Astrocyte of the spinal cord (primary cell): ENCODE measurements around the gene TNIK.
A peak's percentile ranks its signal among the peaks of the same experiment; 100 is the strongest.

ENCODE experiments used
- DNase-seq: peaks from one replicate; pipeline ENCODE4 v3.0.0; 2011; ENCODE audit warnings: low read depth, low spot score
- H3K4me3 ChIP-seq: 2 replicates; pipeline ENCODE4 v1.5.1; 2011; ENCODE audit warnings: low read depth, mild to moderate bottlenecking, low read length, moderate library complexity
- in situ Hi-C: cut with HindIII; loops from 2 replicates; pipeline ENCODE4 v1.10.0; 2017; ENCODE audit warnings: low sequenced_read_pairs
- TF ChIP-seq, protein P1 (sequence below): IDR thresholded peaks from 2 replicates; pipeline ENCODE4 v1.5.1; 2012; ENCODE audit warnings: low read depth, mild to moderate bottlenecking, low read length, inconsistent platforms

Gene TNIK

DNA sequence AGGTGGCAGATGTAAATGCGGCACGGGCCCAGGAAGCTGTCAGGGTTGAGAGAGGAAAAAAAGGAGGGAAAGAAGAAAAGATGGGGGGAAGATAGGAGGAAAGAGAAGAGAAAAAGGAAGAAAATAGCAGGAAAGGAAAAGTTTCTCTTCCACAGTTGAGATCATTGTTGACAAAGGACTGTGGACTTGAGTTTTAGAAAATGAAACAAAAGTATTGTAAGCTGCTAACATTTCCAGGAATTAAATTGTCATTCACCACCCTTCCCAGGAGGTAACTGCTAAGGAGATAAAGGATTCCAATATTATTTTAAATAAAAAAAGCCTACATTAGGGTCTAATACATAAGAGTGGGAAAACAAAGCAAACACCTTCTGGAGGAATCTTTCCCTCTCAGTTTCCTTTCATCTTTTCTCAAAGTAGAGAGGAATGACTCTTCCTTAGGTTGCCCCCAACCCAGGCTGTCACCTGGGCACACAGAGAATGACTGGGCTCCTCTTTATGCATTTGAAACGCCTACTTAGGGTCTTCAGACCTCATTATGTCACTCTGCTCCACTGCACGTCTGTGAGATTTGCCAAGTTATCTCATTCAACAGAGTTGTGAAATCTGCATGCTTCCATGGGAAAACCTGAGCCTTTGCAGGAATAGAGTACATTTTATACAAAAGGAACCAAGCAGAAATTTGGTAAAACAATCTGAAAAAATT is 194.0 kb downstream of the TNIK start:
- in situ Hi-C loops: no loop called here
- no peak for DNase-seq
- H3K4me3 ChIP-seq: no peak overlapping the region
- TF ChIP-seq, protein P1, sequence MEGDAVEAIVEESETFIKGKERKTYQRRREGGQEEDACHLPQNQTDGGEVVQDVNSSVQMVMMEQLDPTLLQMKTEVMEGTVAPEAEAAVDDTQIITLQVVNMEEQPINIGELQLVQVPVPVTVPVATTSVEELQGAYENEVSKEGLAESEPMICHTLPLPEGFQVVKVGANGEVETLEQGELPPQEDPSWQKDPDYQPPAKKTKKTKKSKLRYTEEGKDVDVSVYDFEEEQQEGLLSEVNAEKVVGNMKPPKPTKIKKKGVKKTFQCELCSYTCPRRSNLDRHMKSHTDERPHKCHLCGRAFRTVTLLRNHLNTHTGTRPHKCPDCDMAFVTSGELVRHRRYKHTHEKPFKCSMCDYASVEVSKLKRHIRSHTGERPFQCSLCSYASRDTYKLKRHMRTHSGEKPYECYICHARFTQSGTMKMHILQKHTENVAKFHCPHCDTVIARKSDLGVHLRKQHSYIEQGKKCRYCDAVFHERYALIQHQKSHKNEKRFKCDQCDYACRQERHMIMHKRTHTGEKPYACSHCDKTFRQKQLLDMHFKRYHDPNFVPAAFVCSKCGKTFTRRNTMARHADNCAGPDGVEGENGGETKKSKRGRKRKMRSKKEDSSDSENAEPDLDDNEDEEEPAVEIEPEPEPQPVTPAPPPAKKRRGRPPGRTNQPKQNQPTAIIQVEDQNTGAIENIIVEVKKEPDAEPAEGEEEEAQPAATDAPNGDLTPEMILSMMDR: no peak

DNA sequence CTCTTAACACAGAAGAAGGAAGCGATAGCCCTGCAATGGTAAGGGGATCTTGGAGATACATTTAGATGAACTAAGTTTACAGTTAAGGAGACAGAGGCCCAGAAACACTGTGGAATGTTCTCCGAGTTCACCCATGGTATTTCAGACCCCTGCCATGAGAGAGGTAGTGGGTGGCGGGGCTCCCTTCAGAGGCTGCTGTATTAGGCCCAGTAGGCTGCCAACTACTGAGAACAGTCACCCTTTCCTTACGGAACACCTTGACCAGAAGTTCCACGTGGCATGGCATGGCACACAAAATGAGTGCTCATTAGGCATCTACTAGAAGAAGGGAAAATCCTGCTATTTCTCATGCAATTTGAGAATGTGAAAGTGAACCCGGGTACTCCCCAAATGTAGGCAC is 195.4 kb downstream of the TNIK start:
- TF ChIP-seq, protein P1: no peak
- DNase-seq: no peak
- in situ Hi-C loops: no loop called here
- H3K4me3 ChIP-seq: no peak overlapping the region

- no peak for DNase-seq
- H3K4me3 ChIP-seq: no peak overlapping the region
- TF ChIP-seq, protein P1: no peak
- in situ Hi-C loops: no loop called here
Measured at GRCh38 chr3:171262431-171262830, 197.8 kb downstream of the TNIK start.

- DNase-seq: peak; percentile 26
- in situ Hi-C loops: no loop called here
- H3K4me3 ChIP-seq: no peak overlapping the region
- TF ChIP-seq, protein P1: no peak
Measured at GRCh38 chr3:171261487-171261886, 198.7 kb downstream of the TNIK start.

DNA sequence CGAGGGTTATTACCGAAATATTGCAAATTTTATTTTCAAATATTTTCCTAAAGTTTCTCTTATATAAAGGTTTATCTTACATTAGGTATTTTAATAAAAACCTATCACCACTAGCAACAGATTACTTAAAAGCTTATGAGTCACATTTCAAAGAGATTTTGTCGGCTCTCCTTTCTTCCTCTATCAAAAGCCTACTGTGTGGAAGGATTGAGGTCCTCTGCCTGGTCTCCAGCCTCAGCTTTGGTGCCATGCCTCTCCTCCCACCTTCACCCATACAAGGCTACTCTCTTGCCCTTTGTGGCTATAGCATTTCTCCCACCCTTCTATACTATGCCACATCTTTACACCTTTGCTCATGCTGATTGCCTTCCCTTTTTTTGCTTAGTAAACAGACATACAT is 199.3 kb downstream of the TNIK start:
- no peak overlapping the region for H3K4me3 ChIP-seq
- no peak for DNase-seq
- in situ Hi-C loops: no loop called here
- TF ChIP-seq, protein P1: no peak

- in situ Hi-C loops: no loop called here
- no peak for DNase-seq
- H3K4me3 ChIP-seq: no peak overlapping the region
- TF ChIP-seq, protein P1: no peak
Measured at GRCh38 chr3:171260466-171260865, 199.7 kb downstream of the TNIK start.
